ENCODE results near the gene IL4I1. TPM values are rescaled to one million over a fixed set of nuclear protein-coding genes. Genes with fewer than 3 reads are reported as not detected.

The IL4I1 gene
- total and polyA plus RNA-seq, 2 of the 4 experiments (the other 2 are of a cell fraction), result 0.31 to 0.36 TPM

DNA sequence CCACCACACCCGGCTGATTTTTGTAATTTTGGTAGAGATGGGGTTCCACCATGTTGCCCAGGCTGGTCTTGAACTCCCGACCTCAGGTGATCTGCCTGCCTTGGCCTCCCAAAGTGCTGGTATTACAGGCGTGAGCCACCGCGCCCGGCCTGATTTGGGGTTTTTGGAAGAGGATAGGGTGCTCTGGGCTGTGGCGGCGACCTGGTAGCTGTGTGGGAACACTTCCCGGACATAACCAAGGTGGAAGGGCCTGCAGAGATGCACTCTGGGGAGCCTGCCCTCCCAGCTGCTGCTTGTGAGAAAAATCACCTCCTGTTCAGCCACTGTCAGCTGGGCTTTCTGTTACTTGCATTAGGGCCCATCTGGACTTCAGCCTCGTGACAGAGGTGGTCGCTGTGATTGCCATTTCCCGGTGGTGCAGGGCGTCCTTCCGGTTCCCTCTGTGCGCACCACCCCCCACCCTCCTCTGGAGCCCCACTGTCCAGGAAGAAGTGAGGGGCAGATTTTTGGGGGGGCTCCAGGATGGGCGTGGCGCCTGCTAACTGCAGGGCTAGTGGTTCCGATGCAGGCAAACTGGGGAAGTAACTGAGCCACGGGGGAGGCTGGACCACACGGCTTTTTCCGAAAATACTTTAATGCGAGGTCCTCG is 7.5 kb downstream of the IL4I1 start:
- intact Hi-C loops (cut with micrococcal nuclease) (no loop called here), dilution Hi-C loops (cut with HindIII; ENCODE audit: low sequenced_read_pairs, unreplicated experiment) (no loop called here)

More for the DNA sequence above, 7.5 kb downstream of the IL4I1 start:
- no peak overlapping the region for H3K14ac ChIP-seq (replicated peaks; ENCODE audit: low read depth, low read length)
- H3K9me3 ChIP-seq (ENCODE audit: control insufficient read depth, insufficient read depth, low read length), result no peaks in the 10 kb centered on the region
- H3K4me1 ChIP-seq (ENCODE audit: control insufficient read depth, insufficient read depth, low read length), result peaks cover 2% of the 10 kb centered on the region; the same call in 1 of the 2 replicates
- no peaks in the 10 kb centered on the region for H4K20me1 ChIP-seq (ENCODE audit: insufficient read depth, low read length)
- 100% methylated on average over 6 of the region's 23 CpGs; no CpG with 5 or more reads in 1 of the 2 experiments for WGBS, 2 experiments (ENCODE audit: extremely low coverage in 2 of 2, insufficient read length in 1 of 2)
- no peak for DNase-seq
- no peak for TF ChIP-seq RCOR1 (IDR thresholded peaks at IDR 0.05; ENCODE audit: insufficient replicate concordance, low read length)
- TF ChIP-seq POLR2A (IDR thresholded peaks at IDR 0.05; ENCODE audit: low read depth, low read length), result no peak
- no peak for TF ChIP-seq FOS (IDR thresholded peaks at IDR 0.05; ENCODE audit: low read depth, low read length)
- no peak for TF ChIP-seq MAZ (IDR thresholded peaks at IDR 0.05; ENCODE audit: borderline replicate concordance, low read depth, low read length)
- TF ChIP-seq RFX5 (IDR thresholded peaks at IDR 0.05; ENCODE audit: low read depth, low read length), result no peak
- no peak for TF ChIP-seq BHLHE40 (IDR thresholded peaks at IDR 0.05; ENCODE audit: low read depth, low read length)
- TF ChIP-seq, protein P1, sequence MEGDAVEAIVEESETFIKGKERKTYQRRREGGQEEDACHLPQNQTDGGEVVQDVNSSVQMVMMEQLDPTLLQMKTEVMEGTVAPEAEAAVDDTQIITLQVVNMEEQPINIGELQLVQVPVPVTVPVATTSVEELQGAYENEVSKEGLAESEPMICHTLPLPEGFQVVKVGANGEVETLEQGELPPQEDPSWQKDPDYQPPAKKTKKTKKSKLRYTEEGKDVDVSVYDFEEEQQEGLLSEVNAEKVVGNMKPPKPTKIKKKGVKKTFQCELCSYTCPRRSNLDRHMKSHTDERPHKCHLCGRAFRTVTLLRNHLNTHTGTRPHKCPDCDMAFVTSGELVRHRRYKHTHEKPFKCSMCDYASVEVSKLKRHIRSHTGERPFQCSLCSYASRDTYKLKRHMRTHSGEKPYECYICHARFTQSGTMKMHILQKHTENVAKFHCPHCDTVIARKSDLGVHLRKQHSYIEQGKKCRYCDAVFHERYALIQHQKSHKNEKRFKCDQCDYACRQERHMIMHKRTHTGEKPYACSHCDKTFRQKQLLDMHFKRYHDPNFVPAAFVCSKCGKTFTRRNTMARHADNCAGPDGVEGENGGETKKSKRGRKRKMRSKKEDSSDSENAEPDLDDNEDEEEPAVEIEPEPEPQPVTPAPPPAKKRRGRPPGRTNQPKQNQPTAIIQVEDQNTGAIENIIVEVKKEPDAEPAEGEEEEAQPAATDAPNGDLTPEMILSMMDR (conservative IDR thresholded peaks at IDR 0.05; ENCODE audit: low read depth, low read length), result no peak
- no peak for TF ChIP-seq SMC3 (IDR thresholded peaks at IDR 0.05; ENCODE audit: low read depth, low read length)
- TF ChIP-seq, protein P2, sequence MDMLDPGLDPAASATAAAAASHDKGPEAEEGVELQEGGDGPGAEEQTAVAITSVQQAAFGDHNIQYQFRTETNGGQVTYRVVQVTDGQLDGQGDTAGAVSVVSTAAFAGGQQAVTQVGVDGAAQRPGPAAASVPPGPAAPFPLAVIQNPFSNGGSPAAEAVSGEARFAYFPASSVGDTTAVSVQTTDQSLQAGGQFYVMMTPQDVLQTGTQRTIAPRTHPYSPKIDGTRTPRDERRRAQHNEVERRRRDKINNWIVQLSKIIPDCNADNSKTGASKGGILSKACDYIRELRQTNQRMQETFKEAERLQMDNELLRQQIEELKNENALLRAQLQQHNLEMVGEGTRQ (IDR thresholded peaks at IDR 0.05; ENCODE audit: low read depth, low read length), result no peak
- TF ChIP-seq, protein P3, sequence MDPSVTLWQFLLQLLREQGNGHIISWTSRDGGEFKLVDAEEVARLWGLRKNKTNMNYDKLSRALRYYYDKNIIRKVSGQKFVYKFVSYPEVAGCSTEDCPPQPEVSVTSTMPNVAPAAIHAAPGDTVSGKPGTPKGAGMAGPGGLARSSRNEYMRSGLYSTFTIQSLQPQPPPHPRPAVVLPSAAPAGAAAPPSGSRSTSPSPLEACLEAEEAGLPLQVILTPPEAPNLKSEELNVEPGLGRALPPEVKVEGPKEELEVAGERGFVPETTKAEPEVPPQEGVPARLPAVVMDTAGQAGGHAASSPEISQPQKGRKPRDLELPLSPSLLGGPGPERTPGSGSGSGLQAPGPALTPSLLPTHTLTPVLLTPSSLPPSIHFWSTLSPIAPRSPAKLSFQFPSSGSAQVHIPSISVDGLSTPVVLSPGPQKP (IDR thresholded peaks at IDR 0.05; ENCODE audit: borderline replicate concordance, low read depth, low read length), result no peak
- no peak for TF ChIP-seq NFE2L2 (IDR thresholded peaks at IDR 0.05; ENCODE audit: low read depth, low read length)
- TF ChIP-seq MXI1 (IDR thresholded peaks at IDR 0.05; ENCODE audit: borderline replicate concordance, low read depth, low read length), result no peak
- TF ChIP-seq MAFK (IDR thresholded peaks at IDR 0.05; ENCODE audit: low read depth, low read length), result no peak
- no peak for TF ChIP-seq RAD21 (IDR thresholded peaks at IDR 0.05; ENCODE audit: low read length)
- TF ChIP-seq CHD1 (IDR thresholded peaks at IDR 0.05; ENCODE audit: low read depth, low read length), result no peak
- no peak overlapping the region for H2AK5ac ChIP-seq (ENCODE audit: low read depth, low read length)
- no peak overlapping the region for H3K56ac ChIP-seq (ENCODE audit: extremely low read depth, insufficient read depth, low read length)
- ChIA-PET CTCF (no interaction called here), POLR2A (ENCODE audit: unreplicated experiment) (no interaction called here)
- no peak overlapping the region for H3K4ac ChIP-seq (ENCODE audit: low read depth, low read length)
- peaks cover 8% of the 10 kb centered on the region; the same call in 1 of the 2 replicates for H3K27me3 ChIP-seq (ENCODE audit: control insufficient read depth, insufficient read depth, low read length)
- no peak overlapping the region for H2AFZ ChIP-seq (replicated peaks; ENCODE audit: low read length, poor library complexity)
- H4K8ac ChIP-seq (ENCODE audit: low read depth in 2 of 2, low read length in 2 of 2), result no peak overlapping the region
- no peak overlapping the region for H2BK15ac ChIP-seq (ENCODE audit: low read depth, low read length)
- no peak overlapping the region for H2BK120ac ChIP-seq (ENCODE audit: low read depth, low read length)
- peaks cover 18% of the 10 kb centered on the region for H3K36me3 ChIP-seq (ENCODE audit: control insufficient read depth, insufficient read depth, low read length)
- no peaks in the 10 kb centered on the region for H3K79me1 ChIP-seq (ENCODE audit: low read depth in 1 of 2, low read length in 2 of 2)
- H4K5ac ChIP-seq (ENCODE audit: low read depth, low read length), result no peak overlapping the region
- H4K91ac ChIP-seq (ENCODE audit: insufficient read depth, low read depth, low read length), result no peak overlapping the region
- H3K4me3 ChIP-seq (ENCODE audit: insufficient read depth, low read depth, low read length), result no peak overlapping the region
- H3K9me1 ChIP-seq (ENCODE audit: insufficient read depth, low read length), result no peaks in the 10 kb centered on the region
- no peak overlapping the region for H3K27ac ChIP-seq (ENCODE audit: insufficient read depth, low read length)
- in situ Hi-C loops (cut with MboI; ENCODE audit: low sequenced_read_pairs), result no loop called here
- no peak overlapping the region for H2BK20ac ChIP-seq (ENCODE audit: low read depth, low read length)
- H2AK9ac ChIP-seq (replicated peaks; ENCODE audit: low read depth, low read length, poor library complexity), result no peak overlapping the region
- no peak for ATAC-seq (ENCODE audit: low read depth)
- no peak overlapping the region for H3K23ac ChIP-seq (ENCODE audit: low read depth, low read length)
- no peak overlapping the region for H3K4me2 ChIP-seq (ENCODE audit: low read depth, low read length)
- no peak overlapping the region for H2BK5ac ChIP-seq (ENCODE audit: low read depth, low read length, poor library complexity, severe bottlenecking)
- no peak overlapping the region for H3K9ac ChIP-seq (ENCODE audit: low read depth, low read length)
- H3K18ac ChIP-seq (ENCODE audit: low read depth, low read length), result no peak overlapping the region
- BruUV-seq (replicated peaks), result no TSS peak
